K562 (cell line): ENCODE measurements around the gene NMT1. TPM values are rescaled to one million over a fixed set of nuclear protein-coding genes. Genes with fewer than 3 reads are reported as not detected.

ENCODE experiments used
- ATAC-seq: fragments of 200-7000 bp; cut with Tn5 transposase; 3 replicates; pipeline ENCODE4 v1.9.1; 2020; ENCODE audit warnings: moderate library complexity
- BruUV-seq: library from RNA; stranded (reverse); fragments of 400-500 nt; replicated peaks from 2 replicates; lab custom pipeline; 2021; lab: Mats Ljungman, UMichigan
- CTCF ChIA-PET: fragments of 300-600 bp; formaldehyde crosslinking; extraction: SDS; loops from one replicate; lab custom pipeline; 2021; ENCODE audit warnings: low intra/inter-chr PET ratio; lab: Yijun Ruan, JAX
- POLR2A ChIA-PET: fragments of 300-600, 350-650 bp; sonication (Branson Sonifier 250); formaldehyde crosslinking; extraction: SDS; loops from one replicate; lab custom pipeline; 2021; ENCODE audit warnings: antibody characterized with exemption, inconsistent platforms; lab: Yijun Ruan, JAX
- DNase-seq, 4 experiments: peaks; one replicate each; pipeline versions ENCODE4 v3.0.0 to v3.0.0-alpha.2; 2011 to 2018; ENCODE audit warnings: low spot score in 3 of 4, mixed read lengths in 3 of 4; ENCODE audit errors: extremely low read depth in 1 of 4
- FAIRE-seq: peaks from 2 replicates; lab custom pipeline; 2011; peaks lifted over from hg19 to GRCh38; lab: Jason Lieb, UNC
- H2AFZ ChIP-seq: 2 replicates; pipeline ENCODE4 v1.6.0; 2011; ENCODE audit warnings: low read depth, low read length, control low read depth, inconsistent platforms
- H3K27ac ChIP-seq: fragments of 200-600 bp; 3 replicates; pipeline ENCODE4 v1.8.0; 2011; ENCODE audit warnings: low read depth, mild to moderate bottlenecking, control low read depth, inconsistent platforms, low read length, moderate library complexity, mixed read lengths; ENCODE audit errors: extremely low read depth
- H3K27me3 ChIP-seq, 2 experiments: fragments of 300-600 bp in 1 of 2; 2 replicates in 1 of 2; 3 replicates in 1 of 2; pipeline versions ENCODE4 v1.6.0 to v1.8.0; 2011; ENCODE audit warnings: inconsistent platforms in 2 of 2, low read length in 2 of 2, mild to moderate bottlenecking in 1 of 2, mixed read lengths in 1 of 2, moderate library complexity in 1 of 2; ENCODE audit not compliant: control insufficient read depth in 2 of 2, insufficient read depth in 2 of 2
- H3K36me3 ChIP-seq: fragments of 300-600 bp; 3 replicates; pipeline ENCODE4 v1.8.0; 2011; ENCODE audit warnings: mild to moderate bottlenecking, low read length, inconsistent platforms; ENCODE audit not compliant: control insufficient read depth, insufficient read depth
- H3K4me1 ChIP-seq, 2 experiments: fragments of 200-600 bp in 1 of 2; replicated peaks in 1 of 2; 2 replicates in 1 of 2; 3 replicates in 1 of 2; pipeline versions ENCODE4 v1.5.1 to v1.8.0; 2011; ENCODE audit warnings: inconsistent platforms in 2 of 2, low read length in 2 of 2, mild to moderate bottlenecking in 1 of 2, mixed read lengths in 1 of 2, moderate library complexity in 1 of 2; ENCODE audit not compliant: control insufficient read depth in 2 of 2, insufficient read depth in 2 of 2
- H3K4me2 ChIP-seq: 2 replicates; pipeline ENCODE4 v1.6.1; 2011; ENCODE audit warnings: low read length, control low read depth, inconsistent platforms, mixed read lengths; ENCODE audit not compliant: insufficient read depth
- H3K4me3 ChIP-seq: fragments of 200-600 bp; sonication (generic), shearing (Covaris generic); 2 replicates; pipeline ENCODE4 v1.5.1; 2016; ENCODE audit warnings: control low read depth, inconsistent platforms
- H3K79me2 ChIP-seq: fragments of 200-600 bp; 3 replicates; pipeline ENCODE4 v1.8.0; 2011; ENCODE audit warnings: low read length, inconsistent platforms; ENCODE audit not compliant: control insufficient read depth, insufficient read depth
- H3K9ac ChIP-seq, 2 experiments: 2 replicates each; pipeline versions ENCODE4 v1.6.0 to v1.6.1; 2011; ENCODE audit warnings: low read depth in 2 of 2, low read length in 2 of 2, control low read depth in 1 of 2, inconsistent platforms in 1 of 2, mild to moderate bottlenecking in 1 of 2, mixed read lengths in 1 of 2; ENCODE audit not compliant: insufficient read depth in 1 of 2
- H3K9me1 ChIP-seq: one replicate; pipeline ENCODE4 v1.6.0; 2011; ENCODE audit warnings: inconsistent platforms, mild to moderate bottlenecking, low read length, moderate library complexity; ENCODE audit not compliant: control insufficient read depth, insufficient read depth
- H3K9me3 ChIP-seq: replicated peaks from 2 replicates; pipeline ENCODE4 v1.5.1; 2011; ENCODE audit warnings: low read depth, low read length, inconsistent platforms; ENCODE audit not compliant: control insufficient read depth, insufficient read depth
- H4K20me1 ChIP-seq: replicated peaks from 2 replicates; pipeline ENCODE4 v1.6.1; 2011; ENCODE audit warnings: low read length, inconsistent platforms, mixed read lengths; ENCODE audit not compliant: control insufficient read depth, insufficient read depth
- CBX2 ChIP-seq: fragments of 200-600 bp; sonication (generic); IDR thresholded peaks from one replicate; pipeline ENCODE4 v1.6.1; 2012; ENCODE audit warnings: mild to moderate bottlenecking, low read length, inconsistent platforms; ENCODE audit not compliant: insufficient read depth, poor library complexity, severe bottlenecking
- DACH1 ChIP-seq: fragments of 450-650 bp; IDR thresholded peaks from 2 replicates; pipeline ENCODE4 v1.6.1; 2018; ENCODE audit not compliant: partially characterized antibody
- PCBP1 ChIP-seq: fragments of 200-400 bp; formaldehyde crosslinking; IDR thresholded peaks from 2 replicates; pipeline ENCODE4 v1.6.1; 2018; ENCODE audit warnings: mild to moderate bottlenecking, low read depth, low read length; ENCODE audit not compliant: poor library complexity, severe bottlenecking
- WGBS: fragments of 100-300 bp; shearing (Covaris generic); methylation state at CpG from one replicate; pipeline ENCODE4 v1.1.6; 2016; ENCODE audit warnings: low coverage, mixed read lengths; ENCODE audit not compliant: insufficient coverage; ENCODE audit errors: missing lambda C conversion rate; 5-methylcytosine and 5-hydroxymethylcytosine counted together
- in situ Hi-C: fragments of 300-500 bp; cut with MboI; formaldehyde crosslinking; loops from 4 replicates; pipeline ENCODE4 v1.15.0; 2018; ENCODE audit warnings: inconsistent platforms, mixed read lengths
- intact Hi-C: fragments of 100-400 bp; cut with micrococcal nuclease; formaldehyde crosslinking; loops from 2 replicates; pipeline ENCODE4 v1.14.2; 2022
- polyA plus RNA-seq, 8 experiments: library from polyadenylated mRNA; depleted of rRNA in 4 of 8; stranded (reverse) in 5 of 8; unstranded in 3 of 8; fragments of >200 nt; fragmentation: Nextera tagmentation in 2 of 8; fragmentation: Illumina TruSeq in 1 of 8; extraction: Ambion mirVana in 2 of 8; extraction: Trizol in 1 of 8; gene quantifications; 2 replicates each; pipeline versions ENCODE4 v1.2.1 to v1.2.3, GENCODE V29; 2011 to 2014; ENCODE audit warnings: inconsistent platforms in 1 of 8, missing spikeins in 1 of 8
- total RNA-seq, 7 experiments: library from RNA; depleted of rRNA in 6 of 7; stranded (reverse); fragments of >200 nt in 6 of 7; fragmentation: Illumina TruSeq in 2 of 7; extraction: Trizol in 2 of 7; gene quantifications; 2 replicates each; pipeline versions ENCODE4 v1.2.1 to v1.2.3, GENCODE V29; 2011 to 2021; ENCODE audit warnings: low replicate concordance in 1 of 7

The NMT1 gene
- total and polyA plus RNA-seq, 9 of the 15 experiments (the other 6 are each of a cell fraction or from before 2014, with no cell fraction given) = 86.7 to 569 (median 213) TPM

DNA sequence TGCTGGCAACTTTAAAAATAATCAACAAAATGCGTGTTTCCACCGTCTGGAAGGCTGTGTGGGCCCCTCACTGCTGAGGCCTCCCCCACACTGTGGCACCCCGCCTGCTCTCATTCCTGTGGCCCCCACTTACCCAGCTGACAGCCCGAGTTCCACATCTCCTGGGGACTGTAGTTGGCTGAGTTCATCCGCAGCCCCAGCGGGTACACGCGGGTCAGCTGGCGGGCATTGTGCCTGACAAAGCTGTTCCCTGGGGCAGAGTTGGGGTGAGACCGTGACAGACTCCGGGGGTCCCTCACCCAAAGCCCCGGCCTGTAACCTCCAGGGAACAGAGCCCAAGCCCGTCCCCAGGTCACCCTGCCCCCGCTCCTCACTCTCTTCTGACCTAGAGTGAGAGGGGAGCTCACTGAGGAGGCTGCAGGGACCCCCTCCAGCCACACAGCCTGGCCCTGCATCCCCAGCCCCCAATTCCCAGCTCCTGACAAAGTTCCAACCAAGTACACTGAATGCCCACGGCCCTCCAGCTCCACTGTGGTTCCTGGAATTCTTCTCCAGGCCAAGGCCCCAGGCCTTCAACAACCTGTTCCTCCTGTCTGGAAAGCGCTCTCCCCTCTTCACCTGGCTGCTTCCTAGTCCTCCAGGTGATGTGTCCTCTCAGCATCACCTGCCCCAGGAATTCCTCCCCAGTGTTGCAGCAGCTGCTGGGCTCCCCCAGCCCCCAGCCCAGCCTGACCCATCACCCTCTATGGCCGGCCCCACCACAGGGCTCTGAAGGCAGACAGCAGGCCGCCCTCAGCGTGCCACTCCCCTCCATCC is 53.2 kb downstream of the NMT1 start (continued):
- no peak for TF ChIP-seq DACH1

DNA sequence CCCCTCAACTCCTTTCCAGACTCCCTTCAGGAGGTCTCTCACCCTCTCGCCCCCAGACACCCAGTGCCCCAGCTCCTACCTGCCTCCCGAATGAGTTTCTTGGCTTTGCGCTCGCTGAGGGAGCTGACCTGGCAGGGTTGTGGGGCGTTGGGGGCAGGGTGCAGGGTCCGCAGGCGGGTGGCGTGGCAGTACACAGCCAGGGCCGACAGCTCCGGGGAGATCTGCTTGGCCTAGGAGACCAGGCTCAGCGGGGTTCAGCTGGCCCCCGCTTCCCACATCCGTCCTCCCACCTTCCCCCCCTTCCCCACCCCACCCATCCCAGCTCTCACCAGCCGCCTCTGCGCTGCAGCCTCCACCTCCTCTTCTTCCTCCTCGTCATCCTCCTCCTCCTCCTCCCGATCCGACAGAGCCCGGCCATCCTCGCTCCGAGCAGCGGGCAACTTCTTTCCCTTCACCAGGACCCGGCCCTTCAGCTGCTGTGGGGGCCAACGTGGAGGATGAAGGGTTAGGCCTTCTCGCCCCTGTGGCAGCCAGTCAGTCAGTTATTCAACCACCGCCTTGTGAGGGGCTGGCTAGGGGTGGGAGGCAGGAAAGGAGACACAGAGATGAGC is 54.0 kb downstream of the NMT1 start:
- Histone ChIP-seq H3K9me1 (no peaks in the 10 kb centered on the region), H3K9me3 (no peaks in the 10 kb centered on the region), H4K20me1 (no peaks in the 10 kb centered on the region), H3K4me2 (no peak overlapping the region), H3K27ac (no peak overlapping the region), H3K27me3 (no peaks in the 10 kb centered on the region), H2AFZ (no peak overlapping the region), H3K79me2 (no peaks in the 10 kb centered on the region), H3K36me3 (no peaks in the 10 kb centered on the region), H3K4me3 (no peak overlapping the region), H3K9ac (0 out of 4 replicates have a peak overlapping the region, but pooled peaks of 1 of the 2 experiments have one; percentile 21), H3K4me1 (peaks cover 0 to 32% of the 10 kb centered on the region in 2 experiments; a peak in 3 of 5 replicates)
- FAIRE-seq (no peak), ATAC-seq (no peak), DNase-seq (no peak)
- WGBS = 72% methylated on average over 10 of the region's 26 CpGs
- no TSS peak for BruUV-seq
- in situ Hi-C loops = no loop called here
- CTCF ChIA-PET = no interaction called here
- POLR2A ChIA-PET = interaction anchor here (0.7 to 2.3 kb wide), 8 partner anchors 8 to 54 kb away, joined by 3 to 11 read pairs (median 4); partner anchors contain the start of genes HEXIM1 and NMT1
- intact Hi-C loops = no loop called here
- TF ChIP-seq CBX2 = no peak
- peak; percentile 54 for TF ChIP-seq PCBP1
